Stimulated activated CD8-positive, alpha-beta memory T cell treated with anti-CD3 and anti-CD28 coated beads, Interleukin-4, amount 100 ng/mL, for 48 hours (primary cell): ENCODE data around the gene RETNLB.

Source experiments
- DNase-seq: peaks from one replicate; pipeline ENCODE4 v3.0.0-alpha.2; 2020

The RETNLB gene, protein sequence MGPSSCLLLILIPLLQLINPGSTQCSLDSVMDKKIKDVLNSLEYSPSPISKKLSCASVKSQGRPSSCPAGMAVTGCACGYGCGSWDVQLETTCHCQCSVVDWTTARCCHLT

DNA sequence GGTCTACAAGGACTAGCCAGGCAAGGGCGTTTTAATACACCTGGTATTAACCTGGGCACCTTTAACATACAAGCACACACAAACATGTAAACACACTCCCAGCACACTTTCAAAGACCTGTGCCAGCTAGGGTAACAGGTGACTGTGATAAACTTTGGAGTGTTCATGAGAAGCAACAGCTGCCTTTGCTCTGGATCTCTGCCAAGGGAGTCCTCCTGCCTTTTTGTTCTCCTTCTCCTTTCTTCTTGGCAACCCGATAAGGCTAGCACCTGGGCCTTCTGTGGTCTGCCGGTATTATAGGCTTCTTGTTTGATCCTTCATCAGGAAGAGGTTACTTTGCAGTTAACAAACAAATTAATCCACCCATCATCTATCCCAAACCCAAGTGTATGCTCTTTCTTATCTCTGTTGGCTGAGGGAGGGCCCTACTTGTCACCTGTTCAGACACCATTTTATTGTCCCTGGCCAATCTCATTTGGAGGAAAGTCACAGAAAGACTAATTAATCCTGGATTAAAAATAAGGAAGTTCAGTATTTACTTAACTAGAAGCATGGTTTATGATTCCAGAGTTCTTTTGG is at the start of gene RETNLB:
TSS of gene RETNLB (minus strand) at position 7 of the 579 bp plus-strand sequence. CDS start 225 bp downstream, outside the sequence.
- no peak for DNase-seq

DNA sequence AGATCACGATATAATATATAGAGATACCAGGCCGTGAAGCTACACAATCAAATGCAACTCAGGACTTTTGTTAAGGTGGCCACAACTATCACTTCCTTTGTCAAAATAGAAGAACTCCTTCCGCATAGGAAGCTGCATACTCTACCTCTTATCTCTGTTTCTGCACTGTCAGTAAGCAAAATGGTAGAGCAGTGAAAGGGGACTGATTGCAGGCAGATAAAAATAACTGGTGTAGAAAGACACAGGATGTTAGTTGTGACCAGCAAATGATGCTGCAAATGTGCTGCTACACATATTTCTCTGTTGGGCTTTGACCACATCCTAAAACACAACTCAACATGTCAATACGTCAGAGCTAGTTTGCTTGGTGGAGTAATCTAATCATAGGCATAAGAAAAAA is 49.1 kb upstream of the RETNLB start:
- no peak for DNase-seq

DNA sequence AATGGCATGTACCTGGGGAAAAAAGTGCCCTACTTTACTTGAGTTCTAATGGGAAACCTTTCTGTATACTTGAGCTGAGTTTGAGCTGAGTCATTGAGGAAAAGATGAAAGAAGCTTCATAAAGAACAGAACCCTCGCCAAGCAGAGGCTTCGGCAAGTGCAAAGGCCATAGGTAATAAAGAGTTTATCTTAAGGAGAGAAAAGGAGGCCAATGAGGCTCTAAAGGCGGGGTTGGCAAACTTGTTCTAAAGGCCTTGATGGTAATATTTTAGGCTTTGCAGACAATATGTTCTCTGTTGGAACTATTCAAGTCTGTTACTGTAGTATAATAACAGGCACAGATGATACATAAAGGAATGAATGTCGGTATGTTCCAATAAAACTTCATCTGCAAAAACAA is 47.8 kb upstream of the RETNLB start:
- DNase-seq: no peak

DNA sequence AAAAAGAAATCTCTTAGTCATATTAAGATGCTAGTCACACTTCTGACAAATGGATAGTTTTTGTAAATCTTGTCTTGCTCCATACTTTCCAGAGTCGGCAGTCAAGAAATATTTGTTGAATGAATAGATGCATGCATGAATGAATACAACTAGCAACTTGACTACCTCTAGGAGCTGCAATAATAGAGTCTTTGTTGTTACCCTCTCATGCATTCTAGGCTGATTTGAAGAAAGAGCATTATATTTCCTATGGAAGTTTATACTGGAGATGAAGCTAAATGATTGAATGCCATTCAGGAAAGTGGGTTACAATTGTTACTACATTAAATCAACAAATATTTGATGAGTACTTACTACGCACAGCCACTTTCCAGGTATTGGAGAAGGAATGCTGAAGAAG is 47.2 kb upstream of the RETNLB start:
- DNase-seq: no peak

DNA sequence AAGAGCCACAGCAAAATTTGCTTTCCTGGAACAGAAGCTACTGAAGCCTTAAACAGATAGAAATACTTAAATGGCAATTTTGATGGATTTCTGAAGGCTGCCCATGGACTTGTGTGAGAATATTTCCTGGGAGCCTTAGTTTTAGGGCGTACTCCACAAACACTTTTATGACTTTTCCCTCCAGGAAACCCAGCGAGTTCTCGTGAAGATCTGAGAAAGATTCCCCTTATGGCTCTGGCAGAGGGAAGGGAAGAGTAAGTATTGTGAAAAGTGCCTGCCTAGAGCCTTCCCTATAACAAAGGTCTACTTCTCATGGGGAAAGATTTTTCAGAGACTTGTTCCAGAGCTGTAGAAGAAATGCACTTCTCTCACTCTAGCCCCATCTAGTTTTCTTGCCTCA is 34.3 kb upstream of the RETNLB start:
- DNase-seq: no peak

DNA sequence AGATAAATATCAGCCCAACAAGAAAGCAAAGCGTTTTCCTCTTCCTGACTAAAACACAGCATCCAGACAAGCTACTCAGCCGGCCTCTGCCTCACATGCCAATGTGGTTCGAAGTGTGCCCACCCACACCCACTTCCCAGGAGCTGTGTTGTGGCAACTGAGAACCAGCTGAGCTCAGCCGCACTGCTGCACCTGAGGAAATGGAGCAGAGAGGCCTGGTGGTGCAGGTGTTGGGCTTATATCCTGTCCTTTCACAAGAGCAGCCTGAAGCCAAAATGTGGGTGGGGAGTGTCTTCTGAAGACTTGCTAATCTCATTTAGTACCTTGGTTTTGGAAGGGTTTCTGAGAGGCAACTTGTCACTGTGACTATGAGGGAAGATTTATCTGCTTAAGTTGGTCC is 23.0 kb upstream of the RETNLB start:
- peak; percentile 29 for DNase-seq

DNA sequence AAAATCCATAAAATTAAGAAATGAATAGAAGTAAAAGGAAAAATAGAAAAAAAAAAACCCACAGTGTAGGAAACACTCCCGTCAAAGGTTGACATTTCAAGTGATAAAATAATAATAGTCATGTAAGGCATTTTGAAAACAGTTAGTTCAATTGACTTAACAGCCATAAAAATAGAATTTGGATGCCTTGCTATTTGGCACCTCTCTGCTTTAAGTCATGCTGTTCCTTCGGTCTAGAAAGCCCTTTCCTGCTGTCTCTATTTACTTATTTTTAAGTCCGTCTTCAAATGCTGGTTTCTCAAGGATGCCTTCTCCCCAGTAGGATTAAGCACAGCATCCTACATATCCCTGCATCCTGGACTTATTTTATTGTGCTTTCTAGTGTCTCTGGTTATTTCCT is 22.3 kb upstream of the RETNLB start:
- no peak for DNase-seq

DNA sequence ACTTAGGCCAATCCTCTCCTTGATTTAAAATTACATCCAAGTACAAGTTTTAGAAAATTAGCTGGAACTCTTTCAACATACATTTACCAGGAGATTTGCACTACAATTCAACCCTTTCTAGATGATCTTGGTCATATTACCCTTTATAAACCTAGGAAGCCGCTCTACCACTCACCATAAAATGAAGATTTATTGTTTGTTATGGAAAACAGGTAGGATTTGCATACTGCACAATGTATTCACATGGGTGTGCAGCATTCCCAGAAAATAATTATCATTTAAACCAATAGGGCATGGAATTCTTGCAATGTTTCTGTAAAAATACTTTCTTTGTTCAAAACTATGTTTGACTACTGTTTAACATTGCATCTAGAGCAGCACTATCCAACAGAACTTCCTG is 18.4 kb upstream of the RETNLB start:
- DNase-seq: no peak

DNA sequence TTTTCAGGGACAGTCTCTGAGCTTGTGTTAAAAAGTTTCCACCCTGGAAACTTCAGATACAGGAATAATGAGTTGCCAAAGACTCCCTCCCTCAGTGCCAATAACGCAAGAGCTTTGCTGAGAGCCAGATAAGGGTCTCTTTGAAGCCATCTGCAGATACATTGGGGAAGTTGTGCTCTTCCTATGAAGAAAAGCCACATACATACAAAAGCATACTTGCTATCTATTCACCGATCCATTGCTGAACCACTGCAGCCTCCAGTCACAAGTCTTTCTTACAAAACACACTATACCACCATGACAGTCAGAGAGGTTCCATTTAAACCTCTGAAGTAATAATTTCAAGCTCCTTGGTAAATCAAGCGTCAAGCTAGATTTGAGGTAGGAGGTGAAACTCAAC is 10.0 kb upstream of the RETNLB start:
- DNase-seq: no peak

DNA sequence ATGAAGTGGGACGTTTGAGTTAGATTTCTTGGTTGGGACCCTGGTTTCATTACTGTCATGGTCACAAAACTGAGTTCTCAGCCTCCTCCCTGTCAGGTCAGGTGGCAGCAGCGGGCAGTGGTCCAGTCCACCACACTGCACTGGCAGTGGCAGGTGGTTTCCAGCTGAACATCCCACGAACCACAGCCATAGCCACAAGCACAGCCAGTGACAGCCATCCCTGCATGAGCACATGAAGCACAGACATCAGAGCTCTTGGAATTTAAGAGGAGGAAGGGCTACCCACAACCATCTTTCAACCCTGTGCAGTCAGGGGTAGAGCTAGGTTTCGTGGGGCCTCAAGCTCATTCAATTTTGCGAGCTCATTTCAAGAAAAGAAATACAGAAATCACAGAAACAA is 1.5 kb downstream of the RETNLB start:
- no peak for DNase-seq

DNA sequence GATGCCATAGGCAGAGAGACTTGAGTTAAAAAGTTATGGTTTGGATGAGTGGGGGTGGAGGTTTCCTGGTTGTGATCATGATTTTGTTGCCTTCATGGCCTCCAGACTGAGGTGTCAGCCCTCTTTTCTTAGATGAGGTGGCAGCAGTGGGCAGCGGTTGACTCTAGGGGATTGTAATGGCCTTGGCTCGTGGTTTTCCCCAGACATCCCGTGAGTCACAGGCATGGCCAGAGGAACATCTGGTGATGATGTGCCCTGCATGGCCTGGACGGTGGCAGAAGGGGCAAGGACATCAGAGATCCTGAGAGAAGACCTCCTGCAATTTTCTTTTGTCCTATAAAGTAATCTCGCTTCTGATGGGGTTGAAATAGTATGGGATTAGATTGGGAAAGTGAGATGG is 12.4 kb downstream of the RETNLB start:
- no peak for DNase-seq

DNA sequence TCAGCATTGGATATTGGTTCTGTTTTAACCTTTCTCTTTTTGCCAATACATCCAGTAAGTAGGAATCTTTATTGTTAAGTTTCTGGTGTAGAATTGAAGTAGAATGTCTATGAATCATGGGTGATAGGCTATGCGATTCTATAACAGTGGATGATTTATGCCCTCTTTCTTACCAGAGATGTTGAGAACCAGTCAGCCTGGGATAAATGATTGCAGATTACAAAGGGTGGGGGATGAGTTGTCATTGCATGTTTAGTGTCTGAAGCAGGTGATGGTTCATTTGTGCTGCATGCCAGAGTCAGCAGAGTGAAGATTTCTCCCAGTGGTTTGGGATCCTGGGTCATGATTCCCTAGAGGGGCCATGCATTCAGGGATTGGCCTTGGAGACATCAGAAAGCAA is 14.3 kb downstream of the RETNLB start:
- no peak for DNase-seq

DNA sequence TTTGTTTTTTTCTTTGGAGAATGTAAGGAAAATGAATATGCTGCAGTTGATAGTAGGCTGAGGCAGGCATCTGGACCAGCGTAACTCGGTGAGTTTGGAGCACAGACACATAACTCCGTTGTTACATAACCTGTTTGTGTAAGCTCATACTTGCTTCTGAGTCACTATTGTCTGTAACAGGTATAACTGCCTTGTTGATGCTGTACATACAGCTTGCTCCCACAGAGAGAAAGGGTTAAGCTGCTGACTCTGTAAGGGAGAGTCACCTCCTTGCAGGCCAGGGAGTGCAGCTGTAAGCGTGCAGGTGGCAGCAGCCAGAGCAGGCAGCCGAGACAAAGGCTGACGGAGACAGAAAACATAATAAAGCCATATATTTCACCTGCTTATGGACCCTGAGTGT is 20.4 kb downstream of the RETNLB start:
- DNase-seq: no peak

DNA sequence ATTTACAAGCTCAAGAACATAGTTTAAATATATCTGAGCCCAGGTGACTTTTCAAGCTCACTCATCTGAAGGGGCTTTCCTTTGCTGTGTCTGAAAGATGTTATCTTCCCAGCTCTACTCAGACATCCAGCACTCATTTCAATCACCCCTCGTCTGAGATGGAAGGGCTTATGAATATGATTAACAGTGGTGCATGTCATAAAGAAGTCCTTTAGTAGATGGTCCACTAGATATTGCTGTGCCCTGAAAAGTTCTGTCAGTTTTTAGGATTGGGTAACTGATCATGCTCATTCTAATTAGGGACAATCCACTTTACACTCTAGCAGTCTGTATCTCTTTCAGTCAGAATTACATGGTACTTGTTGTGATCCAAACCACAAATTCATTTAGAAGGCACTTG is 28.3 kb downstream of the RETNLB start:
- no peak for DNase-seq

DNA sequence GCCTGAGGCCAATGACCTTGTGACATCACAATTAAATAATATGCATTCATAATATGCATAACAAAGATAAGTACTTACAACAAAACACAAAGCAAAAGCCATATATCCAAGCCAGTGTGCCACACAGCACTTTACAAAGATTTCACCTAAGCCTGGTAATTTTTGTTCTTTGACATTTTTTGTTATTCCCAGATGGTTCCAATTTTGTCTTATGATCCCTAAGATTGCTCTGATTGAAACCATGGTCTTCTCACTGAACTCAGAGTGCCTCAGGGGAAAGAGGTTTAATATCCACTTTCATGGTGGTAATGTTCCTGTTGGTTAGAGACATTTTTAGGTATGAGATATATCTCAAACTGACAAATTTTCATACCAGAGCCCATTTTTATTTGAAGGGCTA is 29.1 kb downstream of the RETNLB start:
- no peak for DNase-seq

DNA sequence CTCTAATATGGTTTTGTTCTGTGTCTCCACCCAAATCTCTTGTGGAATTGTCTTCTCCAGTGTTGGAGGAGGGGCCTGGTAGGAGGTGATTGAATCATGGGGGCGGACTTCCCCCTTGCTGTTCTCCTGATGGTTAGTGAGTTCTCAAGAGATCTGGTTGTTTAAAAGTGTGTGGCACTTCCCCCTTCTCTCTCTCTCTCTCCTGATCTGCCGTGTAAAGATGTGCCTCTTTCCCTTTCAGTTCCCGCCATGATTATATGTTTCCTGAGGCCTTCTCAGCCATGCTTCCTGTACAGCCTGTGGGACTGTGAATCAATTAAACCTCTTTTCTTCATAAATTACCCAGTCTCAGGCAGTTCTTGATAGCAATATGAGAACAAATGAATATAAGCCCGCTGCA is 33.1 kb downstream of the RETNLB start:
- no peak for DNase-seq

DNA sequence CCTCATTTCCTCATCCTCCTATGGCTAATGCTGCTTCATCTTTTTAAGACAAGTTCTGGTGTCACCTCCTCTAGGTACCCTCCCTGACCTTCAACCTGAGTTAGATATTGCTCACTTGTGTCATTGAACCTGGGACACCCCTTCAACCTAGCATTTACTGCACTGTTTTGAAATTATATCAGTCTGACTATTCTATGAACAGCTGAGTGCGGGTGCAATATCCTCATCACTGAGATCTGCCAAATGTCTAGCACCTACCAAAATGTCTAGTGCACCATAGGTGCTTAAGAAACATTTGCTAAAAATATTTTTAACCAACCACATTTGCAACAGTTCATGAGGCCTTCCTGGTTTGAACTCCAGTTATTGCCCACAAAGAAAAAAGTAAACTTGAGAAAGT is 34.5 kb downstream of the RETNLB start:
- no peak for DNase-seq

DNA sequence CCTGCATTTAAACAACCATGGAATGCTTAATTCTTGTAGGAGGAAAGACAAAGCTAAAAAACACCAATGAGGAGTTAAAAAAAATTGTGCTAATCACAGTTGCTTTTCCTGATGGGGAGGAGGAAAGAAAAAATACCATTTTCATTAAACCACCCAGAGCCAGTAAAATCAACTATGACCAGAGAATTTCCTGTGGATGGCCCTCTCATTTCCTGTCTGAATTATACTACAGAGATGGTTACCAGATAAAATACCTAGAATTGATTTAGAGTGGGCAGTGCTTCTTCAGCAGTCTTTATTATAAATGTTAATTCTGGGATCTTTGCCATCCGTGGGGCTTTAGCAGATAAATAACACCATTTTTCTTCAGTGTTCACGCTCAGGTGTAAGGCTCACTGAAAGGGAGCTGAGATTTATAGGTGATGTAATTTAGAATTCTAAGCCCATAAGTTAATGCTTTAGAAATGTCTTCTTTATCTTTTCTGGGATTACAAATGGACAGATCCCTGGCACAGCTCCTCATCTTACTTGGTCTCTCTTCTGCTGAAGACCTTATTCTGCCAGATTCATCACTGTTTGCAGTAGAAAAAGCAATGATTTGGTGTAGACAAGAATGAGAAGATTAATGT is 37.9 kb downstream of the RETNLB start:
- DNase-seq: no peak

DNA sequence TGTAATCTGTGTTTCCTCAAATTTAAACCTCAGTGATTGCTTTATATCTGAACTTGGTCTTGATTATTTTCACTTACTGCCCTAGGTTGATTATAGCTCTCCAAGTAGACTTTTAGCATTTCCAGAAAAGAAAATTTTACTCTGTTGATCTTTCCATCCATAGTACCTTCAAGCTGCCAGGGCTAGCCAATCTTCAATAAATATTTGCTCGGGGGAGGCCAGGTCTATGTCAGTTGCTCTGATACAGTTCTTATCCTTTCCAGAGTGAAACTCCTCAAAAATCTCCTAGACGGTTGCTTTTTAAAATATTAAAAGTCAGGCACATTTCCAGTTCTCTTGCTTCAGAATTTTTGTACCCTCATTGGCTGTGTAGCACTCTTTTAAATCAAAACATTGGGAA is 38.8 kb downstream of the RETNLB start:
- DNase-seq: no peak

DNA sequence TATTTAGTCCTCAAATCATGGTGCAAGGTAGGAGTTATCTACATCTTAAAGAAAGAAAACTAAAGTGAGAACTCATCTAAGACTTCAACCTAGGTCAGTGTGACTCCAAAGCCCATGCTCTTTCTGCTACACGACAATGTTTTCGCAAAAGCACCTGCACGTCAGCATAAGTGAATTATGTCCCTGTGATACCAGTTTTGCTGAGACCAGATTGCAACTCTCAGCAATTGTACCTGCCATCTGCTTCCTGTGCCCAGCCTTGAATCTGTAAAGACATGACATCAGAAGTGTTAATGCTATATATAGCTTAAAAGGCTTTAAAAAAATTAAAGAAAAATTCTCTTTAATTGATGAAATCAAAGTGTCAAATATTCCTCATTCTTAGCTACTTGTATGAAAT is 43.4 kb downstream of the RETNLB start:
- DNase-seq: no peak

DNA sequence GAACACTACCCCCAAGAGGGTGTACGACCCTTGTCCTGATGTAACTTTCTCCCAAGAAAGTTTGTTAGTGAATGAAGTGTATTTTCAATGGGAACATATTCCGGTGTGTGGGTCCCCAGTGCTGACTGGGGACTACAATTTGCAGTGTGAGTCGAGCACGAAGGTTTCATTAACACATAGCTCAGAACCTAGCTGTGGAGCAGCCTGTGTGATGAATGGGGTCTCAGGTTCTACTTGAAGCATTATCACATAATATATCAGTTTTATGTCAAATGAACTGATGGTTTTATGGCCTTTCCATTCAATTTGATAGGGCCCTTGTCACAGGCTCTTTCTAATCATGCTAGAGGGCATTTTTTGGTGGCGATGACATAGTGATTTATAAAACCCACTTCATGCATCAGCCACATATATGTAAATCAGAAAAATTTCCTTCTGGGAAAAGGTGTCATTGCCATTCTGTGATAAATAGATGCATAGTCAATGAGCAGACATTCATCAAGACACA is 44.1 kb downstream of the RETNLB start:
- no peak for DNase-seq
